Mesenteric fat pad (tissue), 1 donor: ENCODE results near the gene FBLN1. TPM values are rescaled to one million over a fixed set of nuclear protein-coding genes. Genes with fewer than 3 reads are reported as not detected.
A peak's percentile ranks its signal among the peaks of the same experiment; 100 is the strongest.
"Not testable (repeated sequence)": the region's sequence is repeated elsewhere in the genome, so short reads cannot be mapped to it uniquely, and the experiment has no call there.

Experiments
- DNase-seq: peaks from one replicate; pipeline ENCODE4 v3.0.0-alpha.2; 2020; ENCODE audit warnings: low spot score
- total RNA-seq: library from RNA; stranded (reverse); fragmentation: NEBNext Ultra II Directional; extraction: Animal tissue kit (Norgen Biotek cat#: 25700); gene quantifications from one replicate; pipeline ENCODE4 v1.2.1, GENCODE V29; 2021
- donor health status: DM: yes; HTN: yes; CAD: no.

FBLN1 gene
- total RNA-seq, 1 donor from 2014 or later, result 224 TPM

DNA sequence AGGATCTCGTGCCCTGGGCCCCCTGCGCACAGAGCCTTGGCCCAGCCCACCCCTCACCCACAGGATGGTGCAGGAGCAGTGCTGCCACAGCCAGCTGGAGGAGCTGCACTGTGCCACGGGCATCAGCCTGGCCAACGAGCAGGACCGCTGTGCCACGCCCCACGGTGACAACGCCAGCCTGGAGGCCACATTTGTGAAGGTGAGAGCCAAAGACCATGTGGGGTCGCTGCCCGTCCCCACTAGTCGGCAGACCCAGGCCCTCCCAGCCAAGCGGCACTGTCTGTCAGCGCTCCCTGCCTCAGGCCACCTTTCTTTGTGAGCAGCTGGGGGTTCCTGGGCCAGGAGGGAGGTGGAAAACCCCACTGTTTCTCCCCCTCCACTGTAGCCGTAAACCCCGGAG is 22.8 kb downstream of the FBLN1 start:
- peak; percentile 83 for DNase-seq

DNA sequence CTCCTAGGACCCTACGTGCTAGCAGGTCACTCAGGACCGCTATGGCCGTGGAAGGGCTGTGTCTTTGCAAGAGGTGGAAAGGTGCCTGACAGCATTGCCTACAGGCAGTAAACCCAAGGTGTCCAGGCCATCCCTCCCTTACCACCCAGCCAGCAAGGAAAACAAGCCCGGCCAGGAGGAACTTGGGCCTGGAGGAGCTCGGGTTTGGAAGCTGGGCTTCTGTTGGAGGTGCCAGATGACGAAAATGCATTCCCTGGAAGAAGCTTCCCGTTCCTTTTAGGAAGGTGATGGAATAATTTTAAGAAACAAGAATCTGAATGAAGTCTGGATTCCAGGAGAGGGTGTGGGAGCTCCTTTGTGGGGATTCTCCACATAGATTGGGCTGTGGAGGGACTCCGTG is 23.6 kb downstream of the FBLN1 start:
- no peak for DNase-seq

DNA sequence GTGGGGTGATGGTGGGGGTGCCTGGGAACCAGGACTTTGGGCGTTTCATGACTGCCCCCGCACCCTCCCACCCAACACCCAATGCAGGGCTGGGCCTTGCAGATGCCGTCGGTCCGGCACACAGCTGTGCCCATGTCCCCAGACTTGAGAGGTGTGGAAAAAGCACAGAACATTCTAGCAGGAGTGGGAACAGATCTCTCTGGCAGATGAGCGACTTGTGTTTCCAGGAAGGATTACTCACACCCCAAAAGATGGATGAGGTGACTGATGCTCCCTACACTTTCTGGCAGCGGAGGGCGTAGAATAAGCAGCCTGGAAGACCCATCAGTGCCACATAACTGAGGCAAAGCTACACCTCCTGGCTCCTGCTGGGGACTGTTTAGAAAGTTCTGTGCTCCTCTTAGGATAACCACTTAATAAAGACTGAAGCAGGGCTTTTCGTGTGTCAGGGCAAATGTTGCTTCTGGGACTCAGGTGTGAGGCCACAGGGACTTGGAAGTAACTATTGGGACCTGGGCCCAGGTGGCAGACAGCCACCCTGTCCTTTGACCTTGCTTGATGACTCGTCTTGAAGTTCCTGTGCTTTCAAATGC is 24.2 kb downstream of the FBLN1 start:
- DNase-seq, result no peak

DNA sequence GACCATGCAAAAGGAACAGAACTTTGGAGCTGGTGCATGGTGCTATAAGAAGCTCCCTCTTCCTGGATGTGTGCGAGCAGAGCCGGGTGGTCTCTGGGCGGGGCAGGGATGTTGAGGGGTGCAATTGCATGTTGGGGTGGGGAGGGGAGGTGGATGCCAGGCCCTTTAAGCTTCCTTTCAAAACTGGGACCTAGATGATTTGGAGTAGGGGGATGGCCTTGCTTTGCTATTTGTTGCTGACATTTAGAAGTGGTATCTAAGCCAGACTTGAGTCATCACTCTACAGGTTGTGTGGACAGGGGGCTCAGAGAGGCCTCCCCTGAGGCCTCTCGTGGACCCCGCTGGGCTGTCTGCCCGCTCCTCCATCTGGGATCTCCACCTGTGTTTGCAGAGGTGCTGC is 24.8 kb downstream of the FBLN1 start:
- no peak for DNase-seq

DNA sequence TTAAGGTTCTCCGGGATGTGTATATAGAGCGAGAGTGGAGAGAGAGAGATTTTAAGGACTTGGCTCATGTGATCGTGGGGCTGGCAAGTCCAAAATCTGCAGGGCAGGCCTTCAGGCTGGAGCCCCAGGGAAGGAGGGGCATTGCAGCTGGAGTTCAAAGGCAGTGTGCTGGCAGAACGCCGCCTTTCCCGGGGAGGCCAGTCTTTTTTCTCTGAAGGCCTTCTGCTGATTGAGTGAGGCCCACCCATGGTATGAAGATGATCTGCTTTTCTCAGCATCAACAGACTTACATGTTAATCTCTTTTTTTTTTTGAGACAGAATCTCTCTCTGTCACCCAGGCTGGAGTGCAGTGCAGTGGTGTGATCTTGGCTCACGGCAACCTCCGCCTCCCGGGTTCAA is 25.4 kb downstream of the FBLN1 start:
- DNase-seq, result no peak

DNA sequence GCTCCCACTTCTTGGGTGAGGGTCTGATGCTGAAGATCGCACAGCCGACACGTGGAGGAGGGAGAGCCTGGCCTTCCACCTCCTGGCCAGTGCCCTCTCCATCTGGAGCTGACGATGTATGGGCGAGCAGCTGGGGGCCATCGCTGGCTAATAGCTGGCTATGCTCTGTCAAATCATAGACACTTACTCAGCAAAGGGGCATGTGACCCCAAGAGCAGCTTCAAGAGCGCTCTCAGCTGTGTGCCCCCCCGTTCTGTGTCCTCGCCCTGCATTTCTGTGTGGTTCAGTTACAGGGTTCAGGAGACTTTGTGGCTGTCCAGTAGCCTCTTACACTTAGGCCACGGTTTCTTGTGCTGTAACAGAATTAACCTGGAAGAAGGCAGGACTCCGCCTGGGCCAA is 26.4 kb downstream of the FBLN1 start:
- DNase-seq, result no peak

DNA sequence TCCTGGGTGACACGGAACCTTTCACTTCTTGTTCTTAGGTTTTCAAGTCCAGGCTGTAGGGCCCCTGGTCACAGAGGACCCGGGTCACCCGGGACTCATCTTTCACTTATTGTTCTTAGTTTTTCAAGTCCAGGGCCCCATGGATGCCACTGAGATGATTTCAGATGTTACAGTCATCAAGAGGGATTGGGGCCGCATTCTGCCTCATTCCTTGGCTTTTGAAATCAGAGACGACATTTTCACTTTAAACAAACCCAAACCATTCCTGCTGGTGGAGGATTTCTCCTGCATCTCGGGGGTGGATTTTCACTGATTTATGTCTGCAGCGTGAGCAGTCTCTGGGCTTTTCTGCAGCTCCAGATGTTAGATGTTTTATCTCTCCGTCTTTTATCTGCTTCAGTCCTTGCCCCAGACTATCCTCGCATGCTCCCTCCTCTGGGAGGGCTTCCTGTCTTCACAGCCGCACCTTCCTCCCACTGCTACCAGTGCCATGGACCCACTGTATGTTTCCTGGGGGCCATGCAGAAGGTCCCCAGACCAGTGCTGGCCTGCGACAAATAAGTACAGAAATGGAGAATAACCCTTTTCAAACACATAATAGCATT is 27.4 kb downstream of the FBLN1 start:
- no peak for DNase-seq

DNA sequence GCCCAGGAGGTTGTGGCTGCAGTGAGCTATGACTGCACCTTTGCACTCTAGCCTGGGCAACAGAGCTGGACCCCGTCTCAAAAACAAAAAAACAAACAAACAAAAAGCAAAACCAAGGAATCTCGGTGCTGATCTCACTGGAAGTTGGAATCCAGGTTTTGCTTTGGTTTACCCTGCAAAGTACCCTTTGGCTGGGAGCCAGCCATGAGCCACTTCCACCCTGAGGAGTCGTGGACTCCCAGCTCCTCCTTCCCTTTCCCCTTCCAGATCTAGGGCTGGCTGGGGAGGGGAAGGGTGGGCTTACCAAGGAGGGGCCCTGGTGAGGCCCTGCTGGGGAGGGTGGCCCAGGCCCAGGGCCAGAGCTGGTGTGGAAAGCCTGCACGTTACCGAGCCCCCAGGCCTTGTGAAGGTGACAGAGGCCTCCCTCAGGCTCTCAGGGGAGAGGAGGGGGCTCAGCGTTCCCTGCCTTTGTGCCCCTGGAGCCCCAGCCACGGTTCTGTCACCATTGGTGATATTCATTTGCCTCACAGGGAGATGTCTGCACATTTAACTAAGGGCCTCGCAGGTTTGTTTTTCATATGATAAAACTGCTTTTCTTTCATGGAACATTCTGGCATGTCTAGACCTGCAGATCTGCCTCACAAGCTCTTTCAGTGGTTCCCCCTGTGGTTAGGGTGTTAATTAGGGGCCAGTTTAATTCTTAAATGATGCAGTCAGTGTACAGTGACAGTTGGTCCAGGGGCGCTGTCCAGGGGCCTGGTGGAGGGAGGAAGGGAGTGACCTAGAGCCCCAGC is 29.0 kb downstream of the FBLN1 start:
- no peak for DNase-seq

DNA sequence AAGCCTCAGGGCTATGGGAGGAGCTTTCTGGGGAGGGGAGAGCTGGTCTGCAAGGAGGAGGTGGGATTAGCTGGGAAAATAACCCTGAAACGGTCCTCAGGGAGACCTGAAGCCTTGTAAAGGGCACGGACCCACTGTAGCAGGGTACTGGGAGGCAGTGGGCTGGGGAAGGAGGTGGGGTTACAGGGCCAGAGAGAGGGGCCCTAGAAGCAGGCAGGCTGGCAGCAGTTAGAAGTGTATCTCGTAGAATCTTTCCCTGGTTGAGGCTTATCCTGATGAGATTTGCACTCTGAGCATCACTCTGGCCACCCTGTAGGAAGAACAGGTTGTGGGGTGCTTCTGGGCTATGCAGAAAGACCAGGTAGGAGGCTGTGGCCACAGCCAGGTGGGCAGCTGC is 29.6 kb downstream of the FBLN1 start:
- no peak for DNase-seq

DNA sequence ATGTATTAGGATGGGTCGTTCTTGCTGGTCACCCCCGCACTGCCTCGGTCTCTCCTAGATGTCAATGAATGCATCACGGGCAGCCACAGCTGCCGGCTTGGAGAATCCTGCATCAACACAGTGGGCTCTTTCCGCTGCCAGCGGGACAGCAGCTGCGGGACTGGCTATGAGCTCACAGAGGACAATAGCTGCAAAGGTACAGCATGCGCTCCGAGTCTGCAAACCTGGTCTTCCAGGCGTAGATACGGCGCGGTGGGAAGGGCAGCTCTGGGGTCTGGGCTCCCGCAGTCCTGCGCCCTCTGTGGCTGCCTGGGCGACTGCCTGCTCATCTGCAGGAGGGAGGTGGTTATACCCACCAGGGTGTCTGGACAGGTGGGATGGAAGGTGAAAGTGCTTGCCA is 31.0 kb downstream of the FBLN1 start:
- DNase-seq, result no peak

DNA sequence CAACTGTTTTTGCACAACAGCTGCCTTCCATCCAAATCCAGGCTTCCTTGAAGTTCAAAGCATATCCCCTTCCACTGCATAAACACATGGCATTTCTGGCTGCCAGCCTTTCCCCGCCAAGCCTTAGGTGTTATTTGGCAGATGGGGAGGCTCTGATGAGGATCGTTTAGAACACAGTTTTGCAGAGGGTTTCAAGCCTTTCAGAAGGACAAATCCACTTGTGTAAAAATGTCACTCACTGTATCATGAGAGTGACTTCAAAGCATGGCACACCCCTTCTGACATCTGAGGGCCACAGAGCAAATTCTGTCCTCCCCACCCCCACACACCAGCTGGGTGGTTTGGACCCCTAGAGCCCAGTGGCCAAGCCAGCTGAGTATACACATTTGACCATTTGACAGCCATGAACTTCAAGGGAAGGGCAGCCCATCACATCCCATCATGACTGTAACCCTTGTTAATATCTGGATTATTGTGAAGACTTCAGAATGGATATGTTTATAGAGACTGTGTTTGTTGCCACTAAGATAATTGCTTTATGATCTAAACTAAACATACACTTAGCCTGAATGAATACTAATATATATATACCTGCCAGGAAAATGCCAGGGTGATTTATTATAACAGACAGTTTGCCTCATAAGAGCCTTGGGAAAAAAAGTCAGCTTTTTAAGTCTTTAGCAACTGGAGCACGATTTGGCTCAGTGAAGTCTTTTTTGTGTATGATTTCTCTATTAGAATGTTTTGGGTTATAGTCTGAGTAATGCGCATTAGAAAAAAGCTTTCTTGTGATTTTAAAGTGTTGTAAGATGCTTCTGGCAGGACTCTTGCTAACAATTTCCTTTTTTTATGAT is 31.9 kb downstream of the FBLN1 start:
- DNase-seq, result no peak

DNA sequence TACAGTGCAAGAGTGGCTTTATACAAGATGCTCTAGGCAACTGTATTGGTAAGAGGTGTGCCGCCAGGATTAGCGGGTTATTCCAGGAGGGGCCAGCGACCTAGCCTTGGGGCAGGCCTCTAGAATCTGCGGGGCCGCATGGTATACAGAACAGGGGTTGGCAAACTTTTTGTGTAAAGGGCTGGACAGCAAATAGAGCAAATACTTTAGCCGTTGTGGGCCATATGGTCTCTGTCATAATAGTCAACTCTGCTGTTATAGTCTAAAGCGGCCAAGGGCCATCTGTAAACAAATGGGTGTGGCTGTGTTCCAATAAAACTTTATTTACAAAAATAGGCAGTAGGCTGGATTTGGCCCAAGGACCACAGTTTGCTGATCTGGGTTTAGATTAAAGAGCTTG is 32.6 kb downstream of the FBLN1 start:
- no peak for DNase-seq

DNA sequence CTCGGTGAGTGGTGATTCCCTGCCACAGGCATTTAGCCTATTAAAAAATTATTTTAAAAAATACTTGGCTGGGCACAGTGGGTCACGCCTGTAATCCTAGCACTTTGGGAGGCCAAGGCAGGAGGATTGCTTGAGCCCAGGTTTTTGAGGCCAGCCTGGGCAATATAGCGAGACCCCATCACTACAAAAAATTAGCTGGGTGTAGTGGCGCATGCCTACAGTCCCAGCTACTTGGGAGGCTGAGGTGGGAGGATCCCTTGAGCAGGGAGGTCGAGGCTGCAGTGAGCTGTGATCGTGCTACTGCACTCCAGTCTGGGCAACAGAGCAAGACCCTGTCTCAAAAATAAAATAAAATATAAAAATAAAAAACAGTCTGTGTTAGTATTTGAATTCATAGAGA is 33.2 kb downstream of the FBLN1 start:
- DNase-seq, result not testable (repeated sequence)

DNA sequence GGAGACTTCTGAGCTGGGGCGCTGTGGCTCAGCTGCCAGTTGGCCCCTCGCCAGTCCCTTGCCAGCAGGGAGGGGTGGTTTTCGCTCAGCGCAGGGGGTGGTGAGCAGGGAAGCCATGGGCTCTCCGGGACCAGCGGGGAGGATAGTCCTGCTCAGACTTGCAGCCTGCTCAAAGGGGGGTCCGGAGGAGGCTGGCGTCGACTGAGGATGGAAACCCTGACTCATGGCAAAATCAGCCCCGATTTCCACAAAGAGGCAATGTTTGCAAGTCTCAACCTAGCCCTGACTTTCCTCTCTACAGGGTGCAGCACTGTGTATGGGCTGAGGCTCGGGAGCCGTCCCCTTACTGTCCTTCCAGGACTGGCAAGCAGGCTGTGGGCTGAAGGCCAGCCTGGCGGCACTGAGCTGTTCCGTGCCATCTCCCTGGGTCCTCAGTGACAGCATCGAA is 35.1 kb downstream of the FBLN1 start:
- DNase-seq, result no peak

DNA sequence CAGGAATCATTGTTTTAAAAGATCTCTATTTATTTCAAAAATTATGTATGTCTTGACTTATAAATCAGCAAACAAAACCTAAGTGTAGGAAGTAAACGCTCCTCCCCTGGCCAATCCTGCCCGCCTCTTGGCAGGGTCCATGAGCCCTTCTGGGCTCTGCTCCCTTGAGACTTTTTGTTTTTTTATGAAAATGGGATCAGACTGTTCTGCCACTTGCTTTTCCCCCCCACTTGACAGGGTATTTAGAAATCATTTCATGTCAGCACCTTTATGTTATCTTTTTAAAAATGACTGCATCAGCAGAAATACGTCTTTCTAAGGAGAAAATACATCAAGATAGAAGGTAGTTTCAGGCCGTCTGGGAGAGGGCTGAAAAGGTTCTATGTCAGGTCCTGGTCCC is 35.6 kb downstream of the FBLN1 start:
- DNase-seq, result no peak

DNA sequence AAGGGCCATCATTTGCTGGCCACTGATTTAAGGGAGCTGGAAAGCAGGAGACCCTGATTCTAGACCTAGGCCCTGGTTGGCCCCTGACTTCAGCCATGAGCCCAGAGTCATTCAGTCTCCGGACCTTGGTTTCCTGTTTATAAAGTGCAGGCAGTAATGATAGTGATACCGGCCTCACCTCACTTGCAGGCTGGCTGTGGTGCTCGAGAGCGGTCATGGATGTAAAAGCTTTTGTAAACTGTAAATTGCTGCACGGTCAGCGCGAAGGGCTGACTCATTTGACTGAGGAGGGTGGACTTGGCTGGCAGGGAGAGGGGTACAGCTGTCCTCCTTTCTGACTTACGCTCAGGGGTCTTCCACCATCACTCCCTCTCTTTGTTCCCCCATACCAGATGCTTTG is 37.4 kb downstream of the FBLN1 start:
- no peak for DNase-seq

DNA sequence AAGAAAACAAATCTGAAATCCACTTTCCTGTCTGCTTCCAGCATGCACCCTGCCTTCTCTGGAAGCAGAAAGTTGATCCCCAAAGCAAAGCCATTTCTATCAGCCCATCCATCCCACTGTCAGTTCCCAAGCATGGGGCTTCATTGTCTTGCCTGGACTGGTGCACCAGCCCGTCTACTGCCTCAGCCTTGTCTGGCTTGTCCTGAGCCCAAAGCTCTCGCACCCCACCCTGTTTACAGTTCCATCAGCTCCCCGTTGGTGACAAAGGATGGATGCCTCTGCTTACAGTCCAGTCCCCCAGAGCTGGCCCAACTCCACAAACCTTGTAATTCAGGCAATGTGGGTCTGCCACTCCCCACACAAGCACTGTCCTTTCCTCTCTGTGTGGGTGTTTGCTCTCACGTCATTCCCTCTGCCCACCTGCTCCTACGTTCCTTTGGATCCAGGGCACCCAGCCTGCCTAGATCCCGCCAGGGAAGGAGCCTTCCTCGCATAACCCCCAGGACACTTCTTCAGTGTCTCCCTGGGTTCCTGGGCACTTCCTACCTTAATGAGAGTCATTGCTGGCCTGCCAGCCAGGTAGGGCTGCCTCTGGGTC is 38.8 kb downstream of the FBLN1 start:
- no peak for DNase-seq

DNA sequence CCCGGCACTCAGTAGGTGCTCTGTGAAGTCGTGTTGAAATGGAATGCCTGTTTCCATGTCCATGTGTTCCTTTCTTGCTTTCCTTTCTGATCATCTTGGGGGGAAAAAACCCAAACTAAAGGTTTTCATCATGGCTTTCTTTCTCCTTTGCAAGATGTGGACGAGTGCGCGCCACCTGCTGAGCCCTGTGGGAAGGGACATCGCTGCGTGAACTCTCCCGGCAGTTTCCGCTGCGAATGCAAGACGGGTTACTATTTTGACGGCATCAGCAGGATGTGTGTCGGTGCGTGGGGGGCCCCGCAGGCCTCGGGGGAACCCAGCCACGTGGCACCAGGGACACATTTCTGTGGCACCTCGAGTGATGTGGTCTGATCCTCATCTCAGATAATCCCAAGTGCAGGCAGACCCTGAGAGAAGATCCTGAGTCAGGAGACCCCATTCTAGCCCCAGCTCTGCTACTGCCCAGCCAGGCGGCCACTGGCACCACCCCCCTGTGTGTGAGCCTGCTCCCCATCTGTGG is 39.4 kb downstream of the FBLN1 start:
- no peak for DNase-seq

DNA sequence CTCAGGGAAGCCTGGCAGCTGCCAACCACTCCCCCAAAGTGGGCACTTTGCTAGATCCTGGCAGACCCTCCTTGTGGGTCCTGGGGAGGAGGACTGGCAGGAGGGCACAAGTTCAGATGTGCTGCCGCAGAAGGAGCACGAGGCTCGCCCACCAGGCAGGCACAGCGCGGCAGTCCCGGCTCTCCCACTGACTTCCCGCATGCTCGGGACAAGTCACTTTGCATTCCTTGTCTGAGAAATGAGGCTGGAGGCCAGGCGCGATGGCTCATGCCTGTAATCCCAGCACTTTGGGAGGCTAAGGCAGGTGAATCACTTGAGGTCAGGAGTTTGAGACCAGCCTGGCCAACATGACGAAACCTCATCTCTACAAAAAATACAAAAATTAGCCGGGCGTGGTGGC is 40.1 kb downstream of the FBLN1 start:
- not testable (repeated sequence) for DNase-seq

DNA sequence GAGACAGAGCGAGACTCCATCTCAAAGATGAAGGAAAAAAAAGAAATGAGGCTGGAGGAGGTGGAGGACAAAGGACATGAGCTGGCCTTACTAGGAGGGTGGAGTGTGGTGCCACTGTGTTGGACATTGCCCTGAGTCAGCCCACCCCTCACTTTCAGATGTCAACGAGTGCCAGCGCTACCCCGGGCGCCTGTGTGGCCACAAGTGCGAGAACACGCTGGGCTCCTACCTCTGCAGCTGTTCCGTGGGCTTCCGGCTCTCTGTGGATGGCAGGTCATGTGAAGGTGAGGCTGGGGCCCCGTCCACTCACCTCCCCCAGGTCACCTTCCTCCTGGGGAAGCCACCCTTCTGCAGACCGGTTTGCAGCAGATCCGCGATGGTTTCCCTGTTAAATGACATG is 40.6 kb downstream of the FBLN1 start:
- no peak for DNase-seq

DNA sequence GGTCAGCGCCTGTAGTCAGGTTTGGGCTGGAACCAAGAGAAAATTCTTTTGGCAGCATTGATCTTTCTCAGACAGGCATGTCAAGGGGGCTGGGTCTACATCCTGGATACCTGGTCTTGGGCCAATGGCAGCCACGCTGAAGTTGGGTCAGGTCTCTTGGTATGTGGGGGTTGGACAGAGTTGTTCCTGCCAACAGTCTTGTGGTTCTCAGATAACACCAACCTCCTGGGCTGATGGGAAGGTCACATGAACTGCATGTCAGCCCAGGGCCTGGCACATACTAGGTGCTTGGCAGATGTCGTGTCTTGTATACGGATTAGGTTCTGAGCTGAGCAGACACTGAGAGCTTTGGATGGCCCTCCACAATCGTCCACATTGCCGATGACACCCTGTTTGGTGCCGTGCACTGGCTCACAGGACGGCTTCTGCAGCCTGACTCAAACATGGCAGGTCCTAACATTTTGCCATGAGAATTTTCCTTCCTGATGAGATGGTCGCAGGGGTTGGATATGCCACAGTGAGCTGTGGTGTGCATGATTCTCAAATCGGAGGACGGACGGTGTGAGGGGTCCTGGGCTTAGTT is 42.0 kb downstream of the FBLN1 start:
- DNase-seq, result no peak
